HL-60 (cell line): Measurements from ENCODE around the gene RIC3.

Experiments
- DNase-seq, 2 experiments: peaks; one replicate each; pipeline ENCODE4 v3.0.0-alpha.2; 2010 to 2020; ENCODE audit warnings: low read depth in 1 of 2, low spot score in 1 of 2
- H3K27ac ChIP-seq: fragments of 250-450 bp; sonication (Bioruptor Pico); replicated peaks from 2 replicates; pipeline ENCODE4 v1.5.1; 2020; ENCODE audit warnings: mild to moderate bottlenecking, moderate library complexity
- H3K27me3 ChIP-seq: fragments of 250-450 bp; sonication (Bioruptor Pico); 2 replicates; pipeline ENCODE4 v1.5.1; 2021; ENCODE audit warnings: mild to moderate bottlenecking, moderate library complexity; ENCODE audit not compliant: insufficient read depth, poor library complexity, severe bottlenecking
- H3K4me3 ChIP-seq: replicated peaks from 2 replicates; pipeline ENCODE4 v1.5.1; 2011; ENCODE audit warnings: mild to moderate bottlenecking, control low read depth, low read length; ENCODE audit not compliant: insufficient read depth
- GABPA ChIP-seq: IDR thresholded peaks from 2 replicates; pipeline ENCODE4 v1.6.1; 2012; ENCODE audit warnings: low read depth
- POLR2AphosphoS5 ChIP-seq: IDR thresholded peaks from 2 replicates; pipeline ENCODE4 v1.6.1; 2012; ENCODE audit warnings: low read depth
- REST ChIP-seq: IDR thresholded peaks from 2 replicates; pipeline ENCODE4 v1.6.1; 2012; ENCODE audit warnings: low read depth; ENCODE audit not compliant: insufficient replicate concordance
- SPI1 ChIP-seq: IDR thresholded peaks from 2 replicates; pipeline ENCODE4 v1.6.1; 2012; ENCODE audit warnings: low read depth, mild to moderate bottlenecking, borderline replicate concordance
- TF ChIP-seq, protein P1 (sequence below): IDR thresholded peaks from one replicate; pipeline ENCODE4 v1.5.1; 2011; ENCODE audit warnings: low read length, control low read depth, inconsistent platforms; ENCODE audit not compliant: insufficient read depth

Gene RIC3

DNA sequence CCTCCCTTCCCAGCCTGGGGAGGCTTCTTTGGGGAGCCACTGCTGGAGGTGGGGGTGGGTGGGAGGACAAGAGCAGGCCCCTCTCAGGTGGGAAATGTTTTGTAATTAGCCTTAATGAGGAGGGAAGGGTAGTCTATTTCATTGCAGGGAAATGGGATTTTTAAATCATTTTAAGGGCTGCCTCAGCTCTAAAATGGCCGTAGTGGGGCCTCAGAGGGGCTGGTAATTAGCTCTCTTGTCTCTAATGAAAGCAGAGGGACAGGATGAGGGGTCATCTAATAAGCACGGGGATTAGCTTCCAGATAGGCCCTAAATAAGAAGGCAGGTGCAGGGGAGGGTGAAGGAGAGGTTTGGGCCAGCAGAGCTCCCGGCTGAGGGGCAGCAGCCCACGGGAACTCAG, 48.3 kb upstream of the RIC3 start:
- DNase-seq = no peak
- no peak for TF ChIP-seq REST
- TF ChIP-seq, protein P1, sequence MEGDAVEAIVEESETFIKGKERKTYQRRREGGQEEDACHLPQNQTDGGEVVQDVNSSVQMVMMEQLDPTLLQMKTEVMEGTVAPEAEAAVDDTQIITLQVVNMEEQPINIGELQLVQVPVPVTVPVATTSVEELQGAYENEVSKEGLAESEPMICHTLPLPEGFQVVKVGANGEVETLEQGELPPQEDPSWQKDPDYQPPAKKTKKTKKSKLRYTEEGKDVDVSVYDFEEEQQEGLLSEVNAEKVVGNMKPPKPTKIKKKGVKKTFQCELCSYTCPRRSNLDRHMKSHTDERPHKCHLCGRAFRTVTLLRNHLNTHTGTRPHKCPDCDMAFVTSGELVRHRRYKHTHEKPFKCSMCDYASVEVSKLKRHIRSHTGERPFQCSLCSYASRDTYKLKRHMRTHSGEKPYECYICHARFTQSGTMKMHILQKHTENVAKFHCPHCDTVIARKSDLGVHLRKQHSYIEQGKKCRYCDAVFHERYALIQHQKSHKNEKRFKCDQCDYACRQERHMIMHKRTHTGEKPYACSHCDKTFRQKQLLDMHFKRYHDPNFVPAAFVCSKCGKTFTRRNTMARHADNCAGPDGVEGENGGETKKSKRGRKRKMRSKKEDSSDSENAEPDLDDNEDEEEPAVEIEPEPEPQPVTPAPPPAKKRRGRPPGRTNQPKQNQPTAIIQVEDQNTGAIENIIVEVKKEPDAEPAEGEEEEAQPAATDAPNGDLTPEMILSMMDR = no peak
- no peak overlapping the region for H3K27ac ChIP-seq
- H3K4me3 ChIP-seq = no peak overlapping the region
- H3K27me3 ChIP-seq = no peaks in the 10 kb centered on the region

DNA sequence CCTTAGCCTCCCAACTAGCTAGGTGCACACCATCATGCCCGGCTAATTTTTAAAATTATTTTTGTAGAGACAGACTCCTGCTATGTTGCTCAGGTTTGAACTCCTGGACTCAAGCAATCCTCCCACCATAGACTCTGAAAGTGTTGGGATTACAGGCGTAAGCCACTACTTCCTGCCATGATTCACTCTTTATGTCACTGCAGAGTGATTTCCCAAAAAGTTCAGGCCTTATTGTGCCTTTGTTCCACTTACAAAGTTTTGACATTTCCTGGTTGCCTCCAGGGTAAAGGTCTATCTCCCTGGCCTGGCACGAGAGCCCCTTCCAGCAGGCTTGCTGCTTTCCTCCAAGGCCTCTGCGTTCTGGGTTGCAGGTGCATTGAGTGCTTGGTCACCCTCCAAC, 44.6 kb upstream of the RIC3 start:
- Histone ChIP-seq H3K4me3 (no peak overlapping the region), H3K27ac (no peak overlapping the region), H3K27me3 (no peaks in the 10 kb centered on the region)
- no peak for DNase-seq
- TF ChIP-seq SPI1 = no peak
- no peak for TF ChIP-seq GABPA
- no peak for TF ChIP-seq REST
- TF ChIP-seq POLR2AphosphoS5 = no peak
- TF ChIP-seq, protein P1 = no peak

DNA sequence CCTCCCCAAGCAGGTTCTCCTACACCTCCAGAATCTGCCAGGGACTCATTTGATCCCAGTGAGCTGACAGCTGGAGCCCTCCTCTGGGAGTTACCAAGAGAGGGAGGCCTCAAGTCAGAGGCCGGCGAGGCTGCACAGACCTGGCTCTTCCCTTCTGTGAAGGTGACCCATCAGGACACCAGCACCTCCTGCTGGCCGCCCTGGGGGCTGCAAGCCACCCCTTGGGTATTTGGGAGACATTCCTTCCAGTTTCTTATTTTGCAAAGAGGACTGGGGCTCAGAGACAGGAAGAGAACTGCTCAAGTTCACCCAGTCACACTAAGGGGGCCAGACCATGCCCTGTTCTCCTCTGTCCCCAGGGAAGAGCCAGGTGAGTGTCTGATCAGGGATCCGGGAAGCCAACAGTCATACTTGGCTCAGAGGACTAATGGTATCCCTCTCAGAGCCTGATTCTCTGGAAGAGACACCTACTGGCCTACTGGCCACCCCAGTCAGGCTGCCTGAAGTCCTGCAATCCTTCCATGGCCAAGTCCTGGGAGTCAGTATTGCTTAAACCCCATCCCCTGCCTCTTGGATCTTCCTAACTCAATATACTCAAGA, 40.5 kb upstream of the RIC3 start:
- peak in 1 of 2 experiments; percentile 48 for DNase-seq
- TF ChIP-seq GABPA = no peak
- no peak for TF ChIP-seq SPI1
- no peak for TF ChIP-seq POLR2AphosphoS5
- TF ChIP-seq, protein P1 = peak; percentile 62
- TF ChIP-seq REST = no peak
- no peaks in the 10 kb centered on the region for H3K27me3 ChIP-seq
- no peak overlapping the region for H3K27ac ChIP-seq
- no peak overlapping the region for H3K4me3 ChIP-seq
